ENCODE data around the gene GOT1. TPM values are rescaled to one million over a fixed set of nuclear protein-coding genes. Genes with fewer than 3 reads are reported as not detected.

GOT1 gene
- total and polyA plus RNA-seq, 2 donors (not counting 3 experiments of a cell fraction or from before 2014, with no cell fraction given): 14.4 to 36.3 TPM

DNA sequence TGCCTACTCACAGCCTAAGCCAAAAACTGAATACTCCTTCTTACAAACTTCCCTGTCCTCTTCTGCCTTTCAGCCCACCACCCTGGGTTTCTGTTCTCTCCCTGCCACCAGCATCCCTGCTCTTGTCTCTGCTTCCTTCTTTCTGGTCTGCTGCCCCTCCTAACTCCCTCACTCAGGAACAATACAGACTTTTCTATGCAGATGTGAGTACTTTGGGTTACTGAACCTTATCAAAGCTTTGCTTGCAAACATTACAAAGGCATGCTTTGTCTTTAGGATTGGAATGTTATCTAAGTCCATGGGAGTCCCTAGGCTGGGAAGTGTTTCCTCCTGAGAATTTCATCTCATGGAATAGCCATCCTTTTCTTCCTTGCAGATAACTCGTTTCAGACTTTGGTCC, 72.3 kb downstream of the GOT1 start:
- Histone ChIP-seq H4K20me1 (replicated peaks; ENCODE audit: control insufficient read depth, extremely low read depth, insufficient read depth, low read length) (no peaks in the 10 kb centered on the region), H3K79me2 (ENCODE audit: control insufficient read depth, insufficient read depth, low read length) (no peaks in the 10 kb centered on the region), H3K9me3 (replicated peaks; ENCODE audit: control insufficient read depth, insufficient read depth, low read length) (no peaks in the 10 kb centered on the region), H3K27me3 (ENCODE audit: control insufficient read depth in 2 of 2, insufficient read depth in 2 of 2, low read length in 2 of 2) (peaks cover 15 to 18% of the 10 kb centered on the region in 2 experiments), H3K4me3 (replicated peaks in 1 of 3; ENCODE audit: insufficient read depth in 1 of 3, low read depth in 1 of 3, low read length in 3 of 3) (no peak overlapping the region), H3K9ac (replicated peaks; ENCODE audit: extremely low read depth, insufficient read depth, low read length) (no peak overlapping the region), H3K4me2 (ENCODE audit: insufficient read depth, low read length) (no peak overlapping the region), H3K9me1 (replicated peaks; ENCODE audit: control insufficient read depth, extremely low read depth, insufficient read depth, low read length) (no peaks in the 10 kb centered on the region), H3K4me1 (ENCODE audit: control insufficient read depth, extremely low read depth, insufficient read depth, low read length) (no peaks in the 10 kb centered on the region), H3K36me3 (ENCODE audit: control insufficient read depth in 2 of 2, extremely low read depth in 1 of 2, insufficient read depth in 2 of 2, low read length in 2 of 2) (no peaks in the 10 kb centered on the region), H2AFZ (ENCODE audit: low read depth, low read length) (no peak overlapping the region), H3K27ac (ENCODE audit: insufficient read depth, low read depth, low read length) (no peak overlapping the region)
- dilution Hi-C loops (cut with MboI; ENCODE audit: extremely low pct_ligation_motif_present, low sequenced_read_pairs): no loop called here
- TF ChIP-seq, protein P1, sequence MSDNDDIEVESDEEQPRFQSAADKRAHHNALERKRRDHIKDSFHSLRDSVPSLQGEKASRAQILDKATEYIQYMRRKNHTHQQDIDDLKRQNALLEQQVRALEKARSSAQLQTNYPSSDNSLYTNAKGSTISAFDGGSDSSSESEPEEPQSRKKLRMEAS (IDR thresholded peaks at IDR 0.05; ENCODE audit: insufficient read depth, insufficient read length): no peak
- TF ChIP-seq POLR2A (IDR thresholded peaks at IDR 0.05; ENCODE audit: low read depth, low read length) (no peak), GATA2 (IDR thresholded peaks at IDR 0.05; ENCODE audit: insufficient read depth, insufficient read length, low read depth, low read length) (no peak), FOS (IDR thresholded peaks at IDR 0.05; ENCODE audit: borderline replicate concordance, insufficient read depth, low read length) (no peak), EZH2 (IDR thresholded peaks at IDR 0.05; ENCODE audit: borderline replicate concordance, low read depth, low read length, severe bottlenecking) (no peak), POLR2AphosphoS5 (IDR thresholded peaks at IDR 0.05; ENCODE audit: insufficient read depth, low read depth, low read length) (no peak), JUN (IDR thresholded peaks at IDR 0.05; ENCODE audit: borderline replicate concordance, insufficient read depth, insufficient read length, low read depth) (no peak), MYC (IDR thresholded peaks at IDR 0.05; ENCODE audit: low read depth, low read length) (no peak)
- TF ChIP-seq, protein P2, sequence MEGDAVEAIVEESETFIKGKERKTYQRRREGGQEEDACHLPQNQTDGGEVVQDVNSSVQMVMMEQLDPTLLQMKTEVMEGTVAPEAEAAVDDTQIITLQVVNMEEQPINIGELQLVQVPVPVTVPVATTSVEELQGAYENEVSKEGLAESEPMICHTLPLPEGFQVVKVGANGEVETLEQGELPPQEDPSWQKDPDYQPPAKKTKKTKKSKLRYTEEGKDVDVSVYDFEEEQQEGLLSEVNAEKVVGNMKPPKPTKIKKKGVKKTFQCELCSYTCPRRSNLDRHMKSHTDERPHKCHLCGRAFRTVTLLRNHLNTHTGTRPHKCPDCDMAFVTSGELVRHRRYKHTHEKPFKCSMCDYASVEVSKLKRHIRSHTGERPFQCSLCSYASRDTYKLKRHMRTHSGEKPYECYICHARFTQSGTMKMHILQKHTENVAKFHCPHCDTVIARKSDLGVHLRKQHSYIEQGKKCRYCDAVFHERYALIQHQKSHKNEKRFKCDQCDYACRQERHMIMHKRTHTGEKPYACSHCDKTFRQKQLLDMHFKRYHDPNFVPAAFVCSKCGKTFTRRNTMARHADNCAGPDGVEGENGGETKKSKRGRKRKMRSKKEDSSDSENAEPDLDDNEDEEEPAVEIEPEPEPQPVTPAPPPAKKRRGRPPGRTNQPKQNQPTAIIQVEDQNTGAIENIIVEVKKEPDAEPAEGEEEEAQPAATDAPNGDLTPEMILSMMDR (IDR thresholded peaks at IDR 0.05; ENCODE audit: extremely low read depth in 1 of 2, insufficient read depth in 1 of 2, low read depth in 1 of 2, low read length in 2 of 2): no peak
- no TSS peak for BruUV-seq (replicated peaks)
- intact Hi-C loops (cut with micrococcal nuclease): no loop called here
- DNase-seq (ENCODE audit: low read depth, low spot score) (no peak), FAIRE-seq (no peak)
- ChIA-PET POLR2A (no interaction called here), CTCF (no interaction called here)

All from endothelial cell of umbilical vein (primary cell).